B cell (primary cell): ENCODE results near the gene C1orf52. TPM values are rescaled to one million over a fixed set of nuclear protein-coding genes. Genes with fewer than 3 reads are reported as not detected.

Experiments
- ATAC-seq: fragments of 200-7000 bp; cut with Tn5 transposase; one replicate; pipeline ENCODE4 v1.10.0; 2021; ENCODE audit warnings: low read depth, mild to moderate bottlenecking, moderate number of reproducible peaks, moderate library complexity
- CTCF ChIA-PET: fragments of 350-600 bp; sonication (Branson Sonifier 250); formaldehyde crosslinking; loops from one replicate; lab custom pipeline; 2021; ENCODE audit warnings: antibody characterized with exemption, inconsistent platforms; lab: Charles Lee
- POLR2A ChIA-PET: fragments of 350-600 bp; sonication (Branson Sonifier 250); formaldehyde crosslinking; loops from one replicate; lab custom pipeline; 2021; ENCODE audit warnings: antibody characterized with exemption; lab: Charles Lee
- DNase-seq: peaks from one replicate; pipeline ENCODE4 v3.0.0; 2013
- H2AFZ ChIP-seq: 2 replicates; pipeline ENCODE4 v1.6.1; 2012; ENCODE audit warnings: mild to moderate bottlenecking, low read depth, low read length; ENCODE audit not compliant: insufficient read depth, poor library complexity, severe bottlenecking
- H3K27ac ChIP-seq, 2 donors: 1 replicate in 1 of 2; 2 replicates in 1 of 2; pipeline ENCODE4 v1.5.1; 2012 to 2013; ENCODE audit warnings: low read length in 2 of 2, mild to moderate bottlenecking in 2 of 2, moderate library complexity in 1 of 2
- H3K27me3 ChIP-seq, 4 experiments: fragments of 200-600 bp in 1 of 4; sonication (generic) in 1 of 4; replicated peaks in 1 of 4; 1 replicate in 2 of 4; 2 replicates in 2 of 4; pipeline versions ENCODE4 v1.6.1 to v1.7.0; 2013 to 2016; ENCODE audit warnings: low read length in 3 of 4, mild to moderate bottlenecking in 2 of 4, mixed read lengths in 1 of 4, moderate library complexity in 1 of 4; ENCODE audit not compliant: insufficient read depth in 4 of 4, control insufficient read depth in 3 of 4; ENCODE audit errors: control extremely low read depth in 1 of 4
- H3K36me3 ChIP-seq, 2 experiments: replicated peaks in 1 of 2; 1 replicate in 1 of 2; 2 replicates in 1 of 2; pipeline versions ENCODE4 v1.6.1 to v1.7.1; 2013; ENCODE audit warnings: low read length in 1 of 2; ENCODE audit not compliant: insufficient read depth in 2 of 2, control insufficient read depth in 1 of 2; ENCODE audit errors: control extremely low read depth in 1 of 2, extremely low read depth in 1 of 2
- H3K4me1 ChIP-seq, 2 donors: fragments of 200-600 bp in 1 of 2; sonication (generic) in 1 of 2; 1 replicate in 1 of 2; 2 replicates in 1 of 2; pipeline versions ENCODE4 v1.5.1 to v1.6.1; 2013 to 2017; ENCODE audit warnings: low read length in 2 of 2; ENCODE audit not compliant: control insufficient read depth in 2 of 2, insufficient read depth in 2 of 2
- H3K4me2 ChIP-seq: replicated peaks from 2 replicates; pipeline ENCODE3; 2012; ENCODE audit warnings: mild to moderate bottlenecking, low read depth, low read length; ENCODE audit not compliant: poor library complexity, severe bottlenecking
- H3K4me3 ChIP-seq, 5 experiments: fragments of 200-600 bp in 1 of 5; sonication (generic) in 1 of 5; 1 replicate in 3 of 5; 2 replicates in 2 of 5; pipeline versions ENCODE4 v1.5.1 to v1.7.0; 2011 to 2016; ENCODE audit warnings: low read length in 4 of 5, mild to moderate bottlenecking in 4 of 5, low read depth in 2 of 5, control low read depth in 1 of 5, moderate library complexity in 1 of 5; ENCODE audit not compliant: insufficient read depth in 1 of 5; ENCODE audit errors: control extremely low read depth in 1 of 5, extremely low read depth in 1 of 5
- H3K79me2 ChIP-seq: fragments of 200-600 bp; sonication (generic); one replicate; pipeline ENCODE4 v1.6.0; 2016; ENCODE audit warnings: low read length; ENCODE audit not compliant: control insufficient read depth, insufficient read depth
- H3K9ac ChIP-seq: fragments of 200-600 bp; sonication (generic); 2 replicates; pipeline ENCODE4 v1.6.1; 2017; ENCODE audit warnings: mild to moderate bottlenecking, low read length, moderate library complexity
- H3K9me3 ChIP-seq, 3 donors: one replicate each; pipeline versions ENCODE4 v1.6.1 to v1.7.1; 2013; ENCODE audit warnings: low read length in 2 of 3; ENCODE audit not compliant: control insufficient read depth in 2 of 3, insufficient read depth in 1 of 3; ENCODE audit errors: control extremely low read depth in 1 of 3
- H4K20me1 ChIP-seq: 2 replicates; pipeline ENCODE4 v1.6.0; 2012; ENCODE audit warnings: mild to moderate bottlenecking, low read length; ENCODE audit not compliant: insufficient read depth, control insufficient read depth, poor library complexity, severe bottlenecking
- H3K27ac Mint-ChIP-seq: one replicate; pipeline ENCODE4 v1.8.0; 2021; ENCODE audit warnings: mixed read lengths
- H3K27me3 Mint-ChIP-seq: one replicate; pipeline ENCODE4 v1.8.0; 2021; ENCODE audit warnings: mixed read lengths
- H3K4me1 Mint-ChIP-seq: one replicate; pipeline ENCODE4 v1.8.0; 2021; ENCODE audit warnings: mixed read lengths
- H3K4me3 Mint-ChIP-seq: one replicate; pipeline ENCODE4 v1.8.0; 2021; ENCODE audit warnings: mixed read lengths
- H3K9me3 Mint-ChIP-seq: one replicate; pipeline ENCODE4 v1.8.0; 2022; ENCODE audit warnings: mixed read lengths; ENCODE audit not compliant: insufficient read depth
- CTCF ChIP-seq: fragments of 200-600 bp; IDR thresholded peaks from one replicate; pipeline ENCODE4 v1.8.0; 2022; ENCODE audit warnings: antibody characterized with exemption, mild to moderate bottlenecking
- EZH2 ChIP-seq: IDR thresholded peaks from 2 replicates; pipeline ENCODE4 v1.6.1; 2012; ENCODE audit warnings: borderline replicate concordance, low read depth, mild to moderate bottlenecking, moderate library complexity, low read length; ENCODE audit not compliant: insufficient read depth, poor library complexity, severe bottlenecking
- WGBS: methylation state at CpG from one replicate; pipeline ENCODE4 v1.1.5; 2013; ENCODE audit warnings: missing lambda C conversion rate; ENCODE audit not compliant: insufficient coverage; 5-methylcytosine and 5-hydroxymethylcytosine counted together
- intact Hi-C: fragments of 100-400 bp; cut with micrococcal nuclease; formaldehyde crosslinking; loops from one replicate; pipeline ENCODE4 v1.10.0; 2022
- polyA plus RNA-seq: library from polyadenylated mRNA; depleted of rRNA; stranded (reverse); fragments of >200 nt; gene quantifications from 2 replicates; pipeline ENCODE4 v1.2.3, GENCODE V29; 2012
- total RNA-seq, 2 donors: library from RNA; stranded (reverse); fragments of 120-200 nt in 1 of 2; gene quantifications; 1 replicate in 1 of 2; 2 replicates in 1 of 2; pipeline versions ENCODE4 v1.2.3 to v1.2.4, GENCODE V29; 2013 to 2022

The C1orf52 gene
- total and polyA plus RNA-seq, 2 donors (not counting 1 experiment from before 2014, with no cell fraction given): 29.9 to 45.3 TPM

- H3K27me3 ChIP-seq: no peaks in the 10 kb centered on the region
- ChIA-PET CTCF (interaction anchor here (1.9 kb wide), 1 partner anchor 7 kb away, joined by 7 read pairs; the partner anchor contains the start of gene C1orf52), POLR2A (no interaction called here)
- H3K4me3 ChIP-seq: no peak overlapping the region
- Mint-ChIP-seq H3K4me1 (peaks cover 28% of the 10 kb centered on the region), H3K27ac (no peak overlapping the region), H3K27me3 (no peaks in the 10 kb centered on the region), H3K4me3 (no peak overlapping the region), H3K9me3 (no peaks in the 10 kb centered on the region)
- no peak for DNase-seq
- no CpG with 5 or more reads among the region's 2 CpGs for WGBS
- intact Hi-C loops: no loop called here
- ATAC-seq: no peak
- TF ChIP-seq CTCF (no peak), EZH2 (no peak)
- peaks cover 57% of the 10 kb centered on the region for H3K79me2 ChIP-seq
- no peak overlapping the region for H2AFZ ChIP-seq
- peaks cover 16 to 67% of the 10 kb centered on the region in 2 experiments for H3K36me3 ChIP-seq
- H3K9ac ChIP-seq: no peak overlapping the region
- H3K4me2 ChIP-seq: no peak overlapping the region
- H4K20me1 ChIP-seq: peaks cover 39% of the 10 kb centered on the region
- H3K9me3 ChIP-seq: no peaks in the 10 kb centered on the region
- H3K27ac ChIP-seq: peak overlapping the region in 1 of 2 donors; percentile 49
- H3K4me1 ChIP-seq: peaks cover 0 to 10% of the 10 kb centered on the region in 2 donors
Measured at GRCh38 chr1:85267313-85267712, 7.9 kb upstream of the C1orf52 start.

- H3K4me3 Mint-ChIP-seq: no peak overlapping the region
- no peak overlapping the region for H3K27ac ChIP-seq
- peaks cover 20% of the 10 kb centered on the region for H3K4me1 Mint-ChIP-seq
- peaks cover 47% of the 10 kb centered on the region for H3K79me2 ChIP-seq
- H3K9me3 ChIP-seq: peaks cover 0 to 3% (median 0%) of the 10 kb centered on the region in 3 donors
- ChIA-PET POLR2A (no interaction called here), CTCF (interaction anchor here (0.7 to 2.0 kb wide), 4 partner anchors 10 to 758 kb away, joined by 3 to 9 read pairs (median 4); partner anchors contain the start of gene SPATA1)
- no peaks in the 10 kb centered on the region for H3K27me3 Mint-ChIP-seq
- peaks cover 13 to 41% of the 10 kb centered on the region in 2 experiments for H3K36me3 ChIP-seq
- 80% methylated on average over 1 of the region's 2 CpGs for WGBS
- ATAC-seq (no peak), DNase-seq (no peak)
- H2AFZ ChIP-seq: no peak overlapping the region
- no peak overlapping the region for H3K4me2 ChIP-seq
- no peak for TF ChIP-seq CTCF
- TF ChIP-seq EZH2: no peak
- intact Hi-C loops: no loop called here
- H4K20me1 ChIP-seq: peaks cover 13% of the 10 kb centered on the region
- no peak overlapping the region for H3K27ac Mint-ChIP-seq
- no peak overlapping the region for H3K4me3 ChIP-seq
- no peaks in the 10 kb centered on the region for H3K9me3 Mint-ChIP-seq
- peaks cover 4 to 5% of the 10 kb centered on the region in 2 donors for H3K4me1 ChIP-seq
- H3K9ac ChIP-seq: no peak overlapping the region
- H3K27me3 ChIP-seq: no peaks in the 10 kb centered on the region
Measured at GRCh38 chr1:85264150-85264549, 4.7 kb upstream of the C1orf52 start.
